ENCODE measurements around the gene UBE3A.

The UBE3A gene

DNA sequence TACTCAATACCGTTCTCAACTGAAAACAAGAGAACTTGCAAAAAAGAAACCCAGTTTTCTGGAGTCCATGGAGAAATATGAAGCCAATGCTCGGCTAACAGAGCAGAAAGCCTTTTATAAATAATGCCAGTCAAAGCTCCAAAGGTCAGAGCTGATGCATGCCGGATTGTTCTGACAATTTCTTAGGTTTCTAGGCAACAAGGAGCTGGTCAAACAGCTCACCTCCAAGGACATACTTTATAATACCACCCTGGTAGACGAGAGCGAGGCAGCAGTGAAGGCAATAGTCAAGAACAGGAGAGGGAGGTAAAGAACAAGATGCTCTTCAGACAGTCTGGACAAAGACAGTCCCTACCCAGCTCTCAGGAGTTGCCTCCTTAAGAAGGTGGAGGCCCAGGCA, 111.1 kb downstream of the UBE3A start:
- no peak for DNase-seq

DNA sequence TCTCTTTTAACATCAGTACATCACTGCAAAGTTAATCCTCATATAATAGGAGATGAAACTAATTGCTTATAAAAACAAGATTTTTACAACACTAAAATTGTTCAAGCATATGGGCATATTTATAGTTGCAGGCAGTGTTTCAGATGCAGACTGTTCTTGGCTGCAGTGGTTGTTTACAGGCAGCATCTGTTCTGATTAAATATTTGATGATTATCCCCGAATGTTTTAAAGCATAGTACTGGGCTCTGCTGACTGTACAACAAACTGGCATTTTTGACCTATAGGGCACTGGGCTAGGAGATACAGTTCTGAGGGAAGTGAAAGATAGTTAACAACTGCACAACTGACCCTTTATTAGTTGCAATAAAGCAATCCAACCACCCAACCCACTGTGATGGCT, 113.6 kb downstream of the UBE3A start:
- no peak for DNase-seq

DNA sequence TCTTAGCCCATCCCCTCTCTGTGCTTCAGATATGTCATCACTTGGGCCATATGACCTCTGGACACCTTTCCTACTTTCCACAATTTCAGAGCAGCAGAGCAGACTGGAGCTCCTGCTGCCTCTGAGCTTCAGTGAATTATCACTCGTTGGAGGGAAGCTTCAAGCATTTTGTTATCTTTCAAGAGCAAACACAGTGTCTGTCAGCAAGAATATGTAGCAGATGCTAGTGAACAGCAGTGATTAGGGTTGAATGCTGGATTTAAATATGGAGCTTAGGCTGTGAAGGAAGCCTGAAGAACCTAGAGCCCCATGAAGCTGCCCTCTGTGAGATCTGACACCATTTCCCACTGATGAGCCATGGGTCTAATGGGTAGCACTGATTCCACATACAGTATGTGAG, 115.4 kb downstream of the UBE3A start:
- no peak for DNase-seq

DNA sequence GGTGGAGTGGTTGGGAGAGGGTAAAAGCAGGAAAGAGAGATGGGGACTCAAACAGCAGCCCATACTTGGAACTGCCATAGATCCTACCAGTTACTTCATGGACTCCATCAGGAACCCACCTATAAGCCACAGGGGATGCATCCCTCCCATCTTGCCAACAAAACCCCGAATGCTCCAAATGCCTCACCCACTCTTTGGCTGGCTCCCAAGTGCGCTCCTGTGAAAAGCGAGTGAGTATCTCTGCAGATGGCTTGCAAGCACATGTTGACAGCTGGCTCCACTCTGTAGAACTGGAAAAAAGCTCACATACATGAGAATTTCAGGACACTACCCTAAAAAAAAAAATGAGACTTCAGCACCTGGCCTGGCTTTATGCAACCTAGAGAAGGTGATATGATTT, 151.0 kb downstream of the UBE3A start:
- no peak for DNase-seq
